H1 (cell line): Measurements from ENCODE around the gene IGSF9.

Experiments used
- CTCF ChIP-seq, 3 experiments: IDR thresholded peaks; 1 replicate in 2 of 3; 2 replicates in 1 of 3; pipeline versions ENCODE4 v1.5.1 to v1.6.1; 2011; ENCODE audit warnings: low read length in 3 of 3, mild to moderate bottlenecking in 3 of 3, inconsistent platforms in 2 of 3, low read depth in 1 of 3, moderate library complexity in 1 of 3; ENCODE audit not compliant: insufficient read depth in 1 of 3; ENCODE audit errors: control extremely low read depth in 1 of 3
- EP300 ChIP-seq, 2 experiments: IDR thresholded peaks; 1 replicate in 1 of 2; 2 replicates in 1 of 2; pipeline ENCODE4 v1.6.1; 2011 to 2012; ENCODE audit warnings: low read depth in 2 of 2, low read length in 2 of 2, mild to moderate bottlenecking in 2 of 2, borderline replicate concordance in 1 of 2, inconsistent platforms in 1 of 2, moderate library complexity in 1 of 2
- EZH2 ChIP-seq: fragments of 200-600 bp; sonication (generic); IDR thresholded peaks from 2 replicates; pipeline ENCODE4 v1.7.1; 2012; ENCODE audit warnings: low read depth, mild to moderate bottlenecking, moderate library complexity, low read length, inconsistent platforms; ENCODE audit not compliant: severe bottlenecking
- JUND ChIP-seq: IDR thresholded peaks from 2 replicates; pipeline ENCODE4 v1.6.1; 2011; ENCODE audit warnings: mild to moderate bottlenecking, improper control_type of control experiment, low read length
- SIN3A ChIP-seq, 2 experiments: IDR thresholded peaks in 1 of 2; conservative IDR thresholded peaks in 1 of 2; 2 replicates each; pipeline ENCODE4 v1.6.1; 2011 to 2012; ENCODE audit warnings: low read length in 2 of 2, improper control_type of control experiment in 1 of 2, low read depth in 1 of 2, mild to moderate bottlenecking in 1 of 2
- TAF1 ChIP-seq: IDR thresholded peaks from 2 replicates; pipeline ENCODE4 v1.6.1; 2011; ENCODE audit warnings: mild to moderate bottlenecking, low read depth, low read length

- TF ChIP-seq EP300 (IDR thresholded peaks at IDR 0.05; ENCODE audit: borderline replicate concordance in 1 of 2, low read depth in 2 of 2, low read length in 2 of 2) (no peak), CTCF (IDR thresholded peaks at IDR 0.05; ENCODE audit: control extremely low read depth in 1 of 3, insufficient read depth in 1 of 3, low read depth in 1 of 3, low read length in 3 of 3) (no peak), TAF1 (no peak), EZH2 (no peak), SIN3A (conservative IDR thresholded peaks at IDR 0.05 in 1 of 2, IDR thresholded peaks at IDR 0.05 in 1 of 2; ENCODE audit: low read depth in 1 of 2, low read length in 2 of 2) (no peak), JUND (no peak)
These were observed 16.2 kb upstream of the IGSF9 start for GRCh38 chr1:159961636-159962035.
